ENCODE data around the gene TMEM138. TPM values are rescaled to one million over a fixed set of nuclear protein-coding genes. Genes with fewer than 3 reads are reported as not detected.

TMEM138 gene
- total and polyA plus RNA-seq, 7 donors = 12.9 to 37.0 (median 25.2) TPM

DNA sequence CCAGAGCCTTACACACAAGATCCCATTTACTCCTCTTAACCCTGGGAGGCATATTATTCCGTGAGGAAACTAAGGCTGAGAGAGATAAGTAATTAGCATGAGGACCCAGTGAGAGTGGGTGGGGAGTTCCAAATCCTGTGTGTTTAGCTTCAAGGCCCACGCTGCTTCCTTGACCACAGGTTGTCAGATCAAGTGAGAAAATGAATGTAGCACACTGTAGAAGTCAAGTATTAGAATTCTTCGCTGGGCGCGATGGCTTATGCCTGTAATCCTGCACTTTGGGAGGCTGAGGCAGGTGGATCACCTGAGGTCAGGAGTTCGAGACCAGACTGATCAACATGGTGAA lies 4.3 kb upstream of the TMEM138 start:
- 94 to 99% (median 97%) methylated on average over 6 of the region's 6 CpGs for WGBS, 3 donors
- peaks cover 0 to 26% of the 10 kb centered on the region in 2 donors for H3K36me3 ChIP-seq (ENCODE audit: insufficient read depth in 1 of 2, low read depth in 1 of 2)
- DNase-seq (no peak), ATAC-seq (no peak)
- no peak overlapping the region for H3K4me3 ChIP-seq
- intact Hi-C loops (cut with DNase I) = no loop called here
- H3K4me1 ChIP-seq = peaks cover 13% of the 10 kb centered on the region
- no peak overlapping the region for H3K27ac ChIP-seq
- no peaks in the 10 kb centered on the region for H3K27me3 ChIP-seq (ENCODE audit: insufficient read depth in 3 of 3, low read length in 2 of 3)
- TF ChIP-seq, protein P1, sequence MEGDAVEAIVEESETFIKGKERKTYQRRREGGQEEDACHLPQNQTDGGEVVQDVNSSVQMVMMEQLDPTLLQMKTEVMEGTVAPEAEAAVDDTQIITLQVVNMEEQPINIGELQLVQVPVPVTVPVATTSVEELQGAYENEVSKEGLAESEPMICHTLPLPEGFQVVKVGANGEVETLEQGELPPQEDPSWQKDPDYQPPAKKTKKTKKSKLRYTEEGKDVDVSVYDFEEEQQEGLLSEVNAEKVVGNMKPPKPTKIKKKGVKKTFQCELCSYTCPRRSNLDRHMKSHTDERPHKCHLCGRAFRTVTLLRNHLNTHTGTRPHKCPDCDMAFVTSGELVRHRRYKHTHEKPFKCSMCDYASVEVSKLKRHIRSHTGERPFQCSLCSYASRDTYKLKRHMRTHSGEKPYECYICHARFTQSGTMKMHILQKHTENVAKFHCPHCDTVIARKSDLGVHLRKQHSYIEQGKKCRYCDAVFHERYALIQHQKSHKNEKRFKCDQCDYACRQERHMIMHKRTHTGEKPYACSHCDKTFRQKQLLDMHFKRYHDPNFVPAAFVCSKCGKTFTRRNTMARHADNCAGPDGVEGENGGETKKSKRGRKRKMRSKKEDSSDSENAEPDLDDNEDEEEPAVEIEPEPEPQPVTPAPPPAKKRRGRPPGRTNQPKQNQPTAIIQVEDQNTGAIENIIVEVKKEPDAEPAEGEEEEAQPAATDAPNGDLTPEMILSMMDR (IDR thresholded peaks at IDR 0.05) = no peak
- no peaks in the 10 kb centered on the region for H3K9me3 ChIP-seq

DNA sequence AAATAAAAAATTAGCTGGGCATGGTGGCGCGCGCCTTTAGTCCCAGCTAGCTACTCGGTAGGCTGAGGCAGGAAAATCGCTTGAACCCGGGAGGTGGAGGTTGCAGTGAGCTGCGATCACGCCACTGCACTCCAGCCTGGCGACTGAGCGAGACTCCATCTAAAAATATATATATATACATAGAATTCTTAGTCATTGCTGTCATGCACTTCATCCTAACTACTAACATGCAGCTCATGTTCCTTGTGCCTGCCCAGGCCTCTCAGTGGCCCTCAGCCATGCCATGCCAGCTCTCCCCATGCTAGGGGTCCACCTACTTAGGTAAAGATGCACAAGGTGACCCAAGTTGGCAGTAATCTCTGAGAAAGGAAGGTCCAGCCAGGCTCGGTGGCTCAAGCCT lies 3.6 kb upstream of the TMEM138 start:
- peaks cover 0 to 20% of the 10 kb centered on the region in 2 donors for H3K36me3 ChIP-seq (ENCODE audit: insufficient read depth in 1 of 2, low read depth in 1 of 2)
- H3K4me1 ChIP-seq = peaks cover 20% of the 10 kb centered on the region
- WGBS, 3 donors = 95 to 96% (median 96%) methylated on average over 11 of the region's 11 CpGs
- intact Hi-C loops (cut with DNase I) = no loop called here
- H3K9me3 ChIP-seq = no peaks in the 10 kb centered on the region
- H3K27ac ChIP-seq = no peak overlapping the region
- TF ChIP-seq, protein P1 (IDR thresholded peaks at IDR 0.05) = no peak
- DNase-seq (no peak), ATAC-seq (no peak)
- H3K27me3 ChIP-seq (ENCODE audit: insufficient read depth in 3 of 3, low read length in 2 of 3) = no peaks in the 10 kb centered on the region
- H3K4me3 ChIP-seq = no peak overlapping the region

DNA sequence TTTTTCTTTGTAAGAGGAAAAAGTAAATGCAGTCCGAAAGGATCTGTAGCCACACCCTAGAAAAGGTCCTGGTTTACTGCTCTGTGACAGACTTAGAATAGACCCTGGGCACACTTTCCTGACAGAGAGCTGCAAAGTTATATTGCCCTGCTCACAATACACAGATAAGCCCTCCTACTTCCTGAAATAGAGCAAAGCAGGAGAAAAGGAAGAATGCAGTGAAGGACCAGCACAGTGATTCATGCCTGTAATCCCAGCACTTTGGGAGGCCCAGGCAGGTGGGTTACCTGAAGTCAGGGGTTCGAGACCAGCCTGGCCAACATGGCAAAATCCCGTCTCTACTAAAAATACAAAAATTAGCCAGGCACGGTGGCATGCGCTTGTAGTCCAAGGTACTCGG lies 2.7 kb upstream of the TMEM138 start:
- DNase-seq (no peak), ATAC-seq (no peak)
- Histone ChIP-seq H3K4me3 (no peak overlapping the region), H3K27me3 (ENCODE audit: insufficient read depth in 3 of 3, low read length in 2 of 3) (no peaks in the 10 kb centered on the region), H3K27ac (peak overlapping the region; percentile 99), H3K4me1 (peaks cover 22% of the 10 kb centered on the region), H3K9me3 (no peaks in the 10 kb centered on the region), H3K36me3 (ENCODE audit: insufficient read depth in 1 of 2, low read depth in 1 of 2) (peaks cover 0 to 22% of the 10 kb centered on the region in 2 donors)
- TF ChIP-seq, protein P1 (IDR thresholded peaks at IDR 0.05) = no peak
- intact Hi-C loops (cut with DNase I) = no loop called here
- WGBS, 3 donors = 83 to 86% (median 85%) methylated on average over 6 of the region's 6 CpGs

DNA sequence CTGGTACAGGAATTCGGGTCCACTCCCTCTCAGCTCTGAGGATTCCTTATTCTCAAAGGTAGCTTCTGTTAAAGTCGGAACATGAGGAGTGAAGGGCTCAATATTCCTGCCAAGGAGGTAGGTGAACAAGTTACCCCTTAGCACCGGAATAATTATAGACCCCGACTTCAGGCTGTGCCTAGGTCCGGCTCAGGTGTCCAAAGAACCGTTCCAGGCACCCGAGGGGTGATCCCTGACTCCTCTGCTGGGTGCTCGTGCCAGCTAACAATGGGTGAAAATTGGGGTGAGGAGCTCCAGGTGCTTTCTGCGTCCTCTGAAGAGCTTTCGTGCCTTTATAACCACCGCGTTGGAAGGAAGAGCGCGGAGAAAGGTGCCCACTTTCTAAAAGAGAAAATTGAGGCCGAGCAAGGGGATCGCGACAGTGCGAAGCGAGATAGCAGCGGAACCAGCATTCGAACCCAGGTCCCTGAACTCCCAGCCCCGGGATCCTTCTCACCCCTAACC lies 885 bp upstream of the TMEM138 start:
- H3K4me1 ChIP-seq = peaks cover 22% of the 10 kb centered on the region
- ATAC-seq (peak; percentile 3 to 31 (median 4)), DNase-seq (no peak)
- H3K9me3 ChIP-seq = no peaks in the 10 kb centered on the region
- H3K4me3 ChIP-seq = peak overlapping the region; percentile 83
- H3K36me3 ChIP-seq (ENCODE audit: insufficient read depth in 1 of 2, low read depth in 1 of 2) = peaks cover 0 to 33% of the 10 kb centered on the region in 2 donors
- TF ChIP-seq, protein P1 (IDR thresholded peaks at IDR 0.05) = no peak
- 2 to 3% (median 3%) methylated on average over 22 of the region's 22 CpGs for WGBS, 3 donors
- no peaks in the 10 kb centered on the region for H3K27me3 ChIP-seq (ENCODE audit: insufficient read depth in 3 of 3, low read length in 2 of 3)
- peak overlapping the region; percentile 99 for H3K27ac ChIP-seq
- intact Hi-C loops (cut with DNase I) = no loop called here

DNA sequence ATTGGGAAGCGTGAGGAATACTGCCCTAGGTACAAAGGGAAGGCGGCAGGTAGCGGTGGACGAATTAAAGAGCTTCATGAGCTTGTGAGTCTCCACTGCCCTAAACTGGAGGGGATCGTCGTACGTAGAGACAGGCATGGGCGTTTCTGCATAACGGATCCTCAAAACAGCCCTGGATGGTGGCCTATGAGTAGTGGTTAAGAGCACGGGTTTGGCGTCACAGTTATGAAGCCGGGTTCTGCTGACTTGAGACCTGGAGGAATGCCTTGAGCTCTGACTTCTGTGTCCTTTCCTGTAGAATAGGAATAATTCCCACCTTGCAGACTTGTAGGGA lies 335 bp downstream of the TMEM138 start:
- H3K4me1 ChIP-seq = peaks cover 22% of the 10 kb centered on the region
- peaks cover 10 to 40% of the 10 kb centered on the region in 2 donors for H3K36me3 ChIP-seq (ENCODE audit: insufficient read depth in 1 of 2, low read depth in 1 of 2)
- TF ChIP-seq, protein P1 (IDR thresholded peaks at IDR 0.05) = no peak
- H3K27me3 ChIP-seq (ENCODE audit: insufficient read depth in 3 of 3, low read length in 2 of 3) = no peaks in the 10 kb centered on the region
- WGBS, 3 donors = 0 to 1% (median 0%) methylated on average over 12 of the region's 12 CpGs
- intact Hi-C loops (cut with DNase I) = no loop called here
- H3K4me3 ChIP-seq = peak overlapping the region; percentile 83
- H3K27ac ChIP-seq = peak overlapping the region; percentile 99
- ATAC-seq (peak in 3 of 4 donors; percentile 14 to 19 (median 16)), DNase-seq (no peak)
- no peaks in the 10 kb centered on the region for H3K9me3 ChIP-seq
